ENCODE data around the gene SSTR1.

SSTR1 gene

GRCh38 chr14:38243696-38244240, 36.1 kb downstream of the SSTR1 start:
- DNase-seq, result no peak

GRCh38 chr14:38248321-38249028, 40.8 kb downstream of the SSTR1 start:
- no peak for DNase-seq

- no peak for DNase-seq
These were observed 42.6 kb downstream of the SSTR1 start for GRCh38 chr14:38250331-38250730.

GRCh38 chr14:38252066-38252710, 44.5 kb downstream of the SSTR1 start:
- no peak for DNase-seq

GRCh38 chr14:38253676-38254075, 46.0 kb downstream of the SSTR1 start:
- no peak for DNase-seq

GRCh38 chr14:38254571-38255407, 47.1 kb downstream of the SSTR1 start:
- no peak for DNase-seq

GRCh38 chr14:38255408-38255672, 47.6 kb downstream of the SSTR1 start:
- no peak for DNase-seq

GRCh38 chr14:38255673-38256532, 48.2 kb downstream of the SSTR1 start, which contains the start of gene CLEC14A:
CLEC14A (minus strand) TSS chr14:38256093; CDS start chr14:38256022, 71 bp downstream.
- no peak for DNase-seq

- no peak for DNase-seq
These were observed 48.8 kb downstream of the SSTR1 start for GRCh38 chr14:38256533-38256840.

GRCh38 chr14:38257507-38257906, 49.8 kb downstream of the SSTR1 start:
- no peak for DNase-seq

- DNase-seq, result no peak
These were observed 53.9 kb downstream of the SSTR1 start for GRCh38 chr14:38261620-38262019.

Measured in CD4-positive, alpha-beta T cell treated with Interleukin-17A for 1 hour (primary cell).